NCI-H2029 treated with DMSO at 0.1 percent for 48 hours (cell line): ENCODE results near the gene DIO2.

Experiments used
- DNase-seq: peaks from one replicate; lab custom pipeline; 2025; lab: John Stamatoyannopoulos, UW

Gene DIO2

GRCh38 chr14:80211153-80212022 is at the start of gene DIO2:
Gene DIO2, minus strand, starts transcription at chr14:80211504. Its CDS starts 32 bp downstream, at chr14:80211472.
- DNase-seq = no peak

- no peak for DNase-seq
Observed at GRCh38 chr14:80260645-80261044, 49.3 kb upstream of the DIO2 start.

- DNase-seq = no peak
Observed at GRCh38 chr14:80239631-80240030, 28.3 kb upstream of the DIO2 start.

- DNase-seq = no peak
Observed at GRCh38 chr14:80237143-80237542, 25.8 kb upstream of the DIO2 start.

GRCh38 chr14:80233470-80234089 is 22.3 kb upstream of the DIO2 start:
- DNase-seq = no peak

GRCh38 chr14:80231702-80232101 is 20.4 kb upstream of the DIO2 start:
- no peak for DNase-seq

GRCh38 chr14:80223696-80224465 is 12.6 kb upstream of the DIO2 start:
- DNase-seq = no peak

GRCh38 chr14:80216818-80217217 is 5.5 kb upstream of the DIO2 start:
- DNase-seq = no peak

GRCh38 chr14:80215756-80216581 is 4.7 kb upstream of the DIO2 start:
- no peak for DNase-seq

GRCh38 chr14:80215081-80215480 is 3.8 kb upstream of the DIO2 start:
- DNase-seq = no peak

- DNase-seq = no peak
Observed at GRCh38 chr14:80213602-80214001, 2.3 kb upstream of the DIO2 start.

GRCh38 chr14:80212023-80212397 is 706 bp upstream of the DIO2 start:
- no peak for DNase-seq

- DNase-seq = no peak
Observed at GRCh38 chr14:80208461-80208860, 2.8 kb downstream of the DIO2 start.

GRCh38 chr14:80206351-80207080 is 4.8 kb downstream of the DIO2 start:
- DNase-seq = no peak

GRCh38 chr14:80202888-80203562 is 8.3 kb downstream of the DIO2 start:
- no peak for DNase-seq

- no peak for DNase-seq
Observed at GRCh38 chr14:80200093-80200492, 11.2 kb downstream of the DIO2 start.

GRCh38 chr14:80188571-80188970 is 22.7 kb downstream of the DIO2 start:
- no peak for DNase-seq

GRCh38 chr14:80186301-80186800 is 25.0 kb downstream of the DIO2 start:
- no peak for DNase-seq

- DNase-seq = no peak
Observed at GRCh38 chr14:80176893-80177292, 34.4 kb downstream of the DIO2 start.

- DNase-seq = no peak
Observed at GRCh38 chr14:80172375-80173051, 38.8 kb downstream of the DIO2 start.
